ENCODE results near the gene MBNL2.

Gene MBNL2

GRCh38 chr13:97273341-97273831 is 51.3 kb downstream of the MBNL2 start:
- DNase-seq (ENCODE audit: low read depth, low spot score) = no peak

GRCh38 chr13:97274829-97275649 is 52.9 kb downstream of the MBNL2 start:
- no peak for DNase-seq (ENCODE audit: low read depth, low spot score)

- DNase-seq (ENCODE audit: low read depth, low spot score) = no peak
Measured at GRCh38 chr13:97275776-97276501, 53.8 kb downstream of the MBNL2 start.

GRCh38 chr13:97276862-97277269 is 54.7 kb downstream of the MBNL2 start:
- no peak for DNase-seq (ENCODE audit: low read depth, low spot score)

GRCh38 chr13:97278435-97279411 is 56.6 kb downstream of the MBNL2 start:
- no peak for DNase-seq (ENCODE audit: low read depth, low spot score)

GRCh38 chr13:97279913-97280312 is 57.8 kb downstream of the MBNL2 start:
- no peak for DNase-seq (ENCODE audit: low read depth, low spot score)

- no peak for DNase-seq (ENCODE audit: low read depth, low spot score)
Measured at GRCh38 chr13:97280478-97280877, 58.3 kb downstream of the MBNL2 start.

GRCh38 chr13:97281028-97281427 is 58.9 kb downstream of the MBNL2 start:
- DNase-seq (ENCODE audit: low read depth, low spot score) = no peak

- no peak for DNase-seq (ENCODE audit: low read depth, low spot score)
Measured at GRCh38 chr13:97282705-97283104, 60.6 kb downstream of the MBNL2 start.

GRCh38 chr13:97283888-97284287 is 61.8 kb downstream of the MBNL2 start:
- DNase-seq (ENCODE audit: low read depth, low spot score) = no peak

GRCh38 chr13:97284558-97284957 is 62.4 kb downstream of the MBNL2 start:
- no peak for DNase-seq (ENCODE audit: low read depth, low spot score)

- DNase-seq (ENCODE audit: low read depth, low spot score) = no peak
Measured at GRCh38 chr13:97285221-97285955, 63.3 kb downstream of the MBNL2 start.

- no peak for DNase-seq (ENCODE audit: low read depth, low spot score)
Measured at GRCh38 chr13:97286317-97287046, 64.3 kb downstream of the MBNL2 start.

GRCh38 chr13:97287047-97287383 is 64.9 kb downstream of the MBNL2 start:
- no peak for DNase-seq (ENCODE audit: low read depth, low spot score)

- no peak for DNase-seq (ENCODE audit: low read depth, low spot score)
Measured at GRCh38 chr13:97288486-97288900, 66.4 kb downstream of the MBNL2 start.

GRCh38 chr13:97289514-97290298 is 67.6 kb downstream of the MBNL2 start:
- DNase-seq (ENCODE audit: low read depth, low spot score) = no peak

- DNase-seq (ENCODE audit: low read depth, low spot score) = no peak
Measured at GRCh38 chr13:97295283-97296182, 73.4 kb downstream of the MBNL2 start.

GRCh38 chr13:97296740-97297139 is 74.6 kb downstream of the MBNL2 start:
- no peak for DNase-seq (ENCODE audit: low read depth, low spot score)

Data from activated CD4-positive, CD25-positive, alpha-beta regulatory T cell treated with anti-CD3 and anti-CD28 coated beads, Interleukin-2, amount 50 U/mL, for 16 hours (primary cell).